CMK (cell line): ENCODE results near the gene ADORA2A.

Source experiments
- DNase-seq: peaks from one replicate; pipeline ENCODE4 v3.0.0-alpha.2; 2010; ENCODE audit warnings: low read depth

The ADORA2A gene

DNA sequence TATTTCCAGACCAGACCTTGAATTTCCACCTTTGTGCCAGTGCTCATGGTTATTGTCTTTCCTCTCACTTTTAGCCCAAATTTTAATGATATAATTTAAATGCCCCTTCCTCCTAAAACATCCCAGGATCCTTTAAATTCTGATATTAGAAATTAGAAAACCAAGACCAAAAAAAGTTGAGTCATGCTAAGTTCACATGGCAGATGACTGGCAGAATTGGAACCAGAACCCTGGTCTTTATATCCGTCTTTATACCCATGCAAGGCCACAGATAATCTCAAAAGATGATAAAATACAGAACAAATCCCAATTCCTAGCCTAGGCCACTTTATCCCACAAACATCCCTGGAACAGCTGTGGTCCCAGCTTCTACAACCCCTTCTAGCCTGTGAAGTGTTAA, 26.5 kb downstream of the ADORA2A start:
- DNase-seq, result no peak

DNA sequence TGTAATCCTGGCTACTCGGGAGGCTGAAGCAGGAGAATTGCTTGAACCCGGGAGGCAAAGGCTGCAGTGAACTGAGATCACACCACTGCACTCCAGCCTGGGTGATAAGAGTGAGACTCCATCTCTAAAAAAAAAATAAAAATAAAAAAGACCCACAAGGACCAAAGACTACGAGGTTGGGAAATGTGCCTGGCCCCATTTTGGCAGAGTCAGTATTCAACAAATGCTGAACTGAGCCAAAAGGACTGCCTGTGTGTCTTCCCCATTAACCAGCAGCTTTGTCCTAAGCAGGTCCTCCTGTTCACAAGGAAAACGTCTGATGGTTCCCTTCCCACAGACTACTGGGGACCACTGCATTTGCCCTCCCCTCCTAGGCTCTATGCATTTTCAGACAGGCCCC, 27.6 kb downstream of the ADORA2A start:
- DNase-seq, result no peak

DNA sequence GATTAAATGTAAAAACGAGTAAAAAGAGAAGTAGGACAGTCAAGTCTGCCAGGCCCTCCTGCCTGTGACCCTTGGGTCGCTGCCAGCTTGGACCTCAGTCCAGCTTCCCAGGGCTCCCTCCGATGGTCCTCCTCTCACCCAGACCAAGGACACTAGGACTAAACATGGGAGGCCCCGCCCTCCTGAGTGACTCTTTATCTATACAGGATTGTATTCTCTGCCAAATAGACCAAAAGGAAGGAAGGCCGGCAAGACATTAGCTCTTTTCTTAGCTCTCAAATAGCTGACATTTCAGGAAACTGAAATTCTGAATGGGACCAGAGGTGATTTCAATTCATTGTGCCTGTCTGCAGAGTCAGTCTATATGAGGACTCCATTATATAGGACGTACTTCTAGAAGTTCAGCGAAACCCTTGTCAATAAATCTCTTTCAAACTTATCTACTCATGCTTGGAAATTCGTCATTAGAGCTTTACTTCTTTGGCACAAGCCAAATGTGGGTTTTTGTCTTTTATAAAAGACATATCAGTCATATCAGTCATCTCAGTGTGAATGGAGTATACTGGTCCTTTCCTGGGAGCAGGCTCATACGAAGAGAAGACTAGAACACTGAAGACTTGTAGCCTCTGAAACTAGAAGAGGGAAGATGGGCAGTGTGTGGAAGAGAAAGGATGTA, 28.5 kb downstream of the ADORA2A start:
- no peak for DNase-seq

DNA sequence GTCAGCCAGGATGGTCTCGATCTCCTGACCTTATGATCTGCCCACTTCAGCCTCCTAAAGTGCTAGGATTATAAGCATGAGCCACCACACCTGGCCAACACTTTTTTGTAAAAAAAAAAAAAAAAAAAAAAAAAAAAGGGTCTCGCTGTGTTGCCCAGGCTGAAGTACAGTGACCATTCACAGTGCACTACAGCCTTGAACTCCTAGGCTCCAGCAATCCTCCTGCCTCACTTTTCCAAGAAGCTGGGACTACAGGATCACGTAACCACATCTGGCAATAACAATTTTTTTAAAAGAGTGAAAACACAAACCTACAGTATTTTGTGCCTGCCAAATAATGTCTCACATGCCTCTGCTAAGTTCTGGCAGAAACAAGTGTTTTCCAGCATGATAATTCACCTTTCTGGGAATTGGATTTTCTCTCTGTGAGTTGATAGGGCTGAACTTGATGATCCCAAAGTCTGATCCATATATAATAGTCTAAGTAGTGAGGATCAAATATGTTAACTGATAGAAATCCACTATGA, 30.6 kb downstream of the ADORA2A start:
- no peak for DNase-seq

DNA sequence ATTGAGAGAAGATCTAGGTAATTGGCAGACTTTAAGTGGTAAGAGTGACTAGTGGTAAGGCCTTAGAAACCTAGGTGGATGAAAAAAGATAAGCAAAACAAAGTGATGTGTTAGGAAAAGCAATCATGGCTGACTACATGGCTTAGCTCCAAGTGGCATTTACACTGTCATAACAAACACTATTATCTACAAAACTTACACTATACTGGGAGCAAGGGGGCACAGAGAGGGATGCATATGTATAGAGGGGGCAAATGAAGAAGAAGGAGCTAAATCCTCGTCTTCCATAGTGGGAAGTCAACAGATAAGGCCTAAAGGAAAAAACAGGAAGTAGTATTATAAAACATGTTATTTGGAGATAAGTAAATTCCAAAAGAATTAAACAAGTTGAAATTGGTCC, 32.5 kb downstream of the ADORA2A start:
- no peak for DNase-seq

DNA sequence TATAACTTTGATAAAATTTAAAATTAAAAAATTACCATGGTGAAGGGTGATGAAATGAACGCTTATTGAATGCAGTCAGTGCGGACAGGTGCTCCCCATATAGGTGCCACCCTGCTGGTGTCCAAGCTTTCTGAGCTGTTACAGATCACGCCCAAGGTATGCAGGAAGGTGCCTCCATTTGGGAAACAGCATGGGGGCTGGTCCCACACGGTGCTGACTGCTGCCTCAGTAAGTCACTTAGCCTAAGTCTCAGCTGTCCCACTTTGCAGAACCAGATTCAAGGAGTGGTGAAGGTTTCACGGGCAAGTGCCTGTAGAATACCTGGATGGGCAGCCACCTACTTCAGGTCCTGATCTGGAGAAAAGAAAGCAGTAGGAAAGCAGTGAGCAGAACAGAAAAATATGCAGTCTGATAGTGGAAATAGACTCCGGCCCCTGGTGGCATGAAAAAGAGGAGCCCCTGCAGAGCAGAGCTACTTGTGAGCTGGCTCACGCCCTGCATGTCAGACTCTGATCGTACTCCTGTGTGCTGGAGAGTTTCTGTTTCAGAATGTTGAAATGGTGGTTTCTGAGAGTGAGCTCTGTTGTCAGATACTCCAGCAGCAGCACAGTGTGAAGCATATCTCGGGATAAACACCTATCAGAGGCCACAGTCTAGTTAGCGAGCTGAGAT, 33.2 kb downstream of the ADORA2A start:
- no peak for DNase-seq

DNA sequence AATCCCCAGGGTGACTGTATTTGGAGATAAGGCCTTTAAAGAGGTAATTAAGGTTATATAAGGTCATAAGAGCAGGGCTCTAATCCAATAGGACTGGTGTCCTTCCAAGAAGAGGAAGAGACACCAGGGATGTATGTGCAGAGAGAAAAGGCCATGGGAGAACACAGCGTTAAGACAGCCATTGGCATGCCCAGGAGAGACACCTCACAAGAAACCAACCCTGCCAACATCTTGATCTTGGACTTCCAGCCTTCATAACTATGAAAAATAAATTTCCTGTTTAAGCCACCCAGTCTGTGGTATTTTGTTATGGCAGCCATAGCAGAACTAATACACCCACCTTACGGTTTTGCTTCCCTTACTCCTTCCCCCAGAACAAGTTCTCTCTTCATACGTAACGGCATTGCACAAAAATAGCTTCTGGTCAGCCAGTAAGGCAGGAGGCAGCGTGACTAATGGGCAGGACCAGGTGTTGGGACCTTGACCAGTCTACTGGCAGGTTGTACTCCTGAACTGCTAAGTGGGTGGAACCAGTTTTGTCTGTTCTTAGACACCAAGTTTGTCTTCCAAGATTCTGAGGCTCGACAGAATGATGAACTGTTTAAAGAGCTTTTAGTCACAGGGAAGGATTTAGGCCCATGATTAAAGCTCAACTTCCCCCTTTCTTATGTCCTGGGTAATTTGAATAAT, 35.8 kb downstream of the ADORA2A start:
- DNase-seq, result no peak

DNA sequence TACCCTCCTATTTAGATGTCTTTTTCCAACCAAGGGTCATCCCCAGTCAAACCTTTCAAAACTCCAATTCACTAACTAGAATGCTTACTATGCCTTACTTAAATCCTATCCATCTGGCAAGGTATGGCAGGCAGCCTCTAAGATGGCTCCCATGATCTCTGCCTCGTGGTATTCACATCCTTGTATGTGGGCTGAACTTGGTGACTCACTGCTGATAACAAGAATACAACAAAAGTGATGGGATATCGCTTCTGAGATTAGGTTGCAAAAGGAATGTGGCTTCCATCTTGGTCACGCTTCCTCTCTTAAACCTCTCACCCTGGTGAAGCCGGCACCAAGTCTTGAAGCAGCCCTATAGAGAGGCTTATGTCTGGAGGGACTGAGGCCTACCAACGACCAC, 38.2 kb downstream of the ADORA2A start:
- no peak for DNase-seq

DNA sequence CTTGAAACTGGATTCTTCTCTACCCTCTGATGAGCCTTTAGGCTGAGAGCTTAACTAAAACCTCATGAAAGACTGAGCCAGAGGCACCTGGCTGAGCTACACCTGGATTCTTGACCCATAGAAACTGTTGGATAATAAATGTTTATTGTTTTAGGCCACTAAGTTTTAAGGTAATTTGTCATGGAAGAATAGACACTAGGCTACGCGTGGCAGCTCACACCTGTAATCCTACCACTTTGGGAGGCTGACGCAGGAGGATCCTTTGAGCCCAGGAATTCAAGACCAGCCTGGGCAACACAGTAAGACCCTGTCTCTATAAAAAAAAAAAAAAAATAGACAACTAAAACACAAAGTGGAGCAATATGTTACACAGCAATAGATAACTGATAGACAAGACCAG, 38.6 kb downstream of the ADORA2A start:
- DNase-seq, result no peak

DNA sequence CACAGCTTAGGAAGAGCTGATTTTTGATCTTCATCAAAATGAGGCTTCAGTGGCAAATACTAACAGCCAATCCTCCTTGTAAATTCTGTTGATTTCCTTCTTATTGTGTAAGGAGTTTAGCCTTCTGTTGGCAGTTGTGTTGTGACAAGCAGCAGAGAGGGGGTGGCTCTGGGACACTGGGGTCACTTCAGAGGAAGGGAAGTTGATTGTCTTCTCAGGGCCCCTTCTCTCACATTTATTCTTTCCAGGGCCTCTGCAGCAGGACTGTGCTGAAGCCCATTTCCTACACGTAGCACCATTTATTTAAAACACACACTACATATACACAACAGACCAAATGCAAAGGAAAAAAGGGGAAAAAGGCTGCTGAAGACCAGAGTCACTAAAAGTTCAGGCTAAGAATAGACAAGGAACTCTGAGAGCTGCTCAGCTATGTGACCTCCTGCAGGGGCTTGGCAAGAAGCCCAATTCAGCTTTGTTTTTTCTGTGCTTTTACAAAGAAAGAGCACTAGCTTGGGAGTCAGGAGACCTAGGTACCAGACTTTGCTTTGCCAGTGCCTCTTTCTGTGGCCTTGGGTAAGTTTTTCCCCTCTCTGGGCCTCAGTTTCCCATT, 39.4 kb downstream of the ADORA2A start:
- no peak for DNase-seq

DNA sequence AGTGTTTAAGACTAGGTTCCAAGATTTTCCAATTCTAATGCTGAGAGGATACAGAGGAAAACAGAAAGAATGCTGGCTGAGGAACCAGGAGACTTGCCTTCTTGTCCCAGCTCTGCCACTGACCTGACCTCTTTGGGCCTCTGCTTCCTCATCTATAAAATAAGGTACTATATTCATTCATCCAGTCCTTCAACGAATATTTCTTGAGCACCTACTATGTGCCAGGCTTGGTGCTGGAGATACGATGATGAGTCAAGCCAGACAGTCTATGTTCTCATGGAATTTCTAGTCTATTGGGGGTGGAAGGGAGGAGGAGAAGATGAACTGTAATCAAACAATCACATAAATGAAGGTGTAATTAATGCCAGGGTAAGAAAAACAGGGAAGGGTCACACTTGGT, 39.9 kb downstream of the ADORA2A start:
- no peak for DNase-seq

DNA sequence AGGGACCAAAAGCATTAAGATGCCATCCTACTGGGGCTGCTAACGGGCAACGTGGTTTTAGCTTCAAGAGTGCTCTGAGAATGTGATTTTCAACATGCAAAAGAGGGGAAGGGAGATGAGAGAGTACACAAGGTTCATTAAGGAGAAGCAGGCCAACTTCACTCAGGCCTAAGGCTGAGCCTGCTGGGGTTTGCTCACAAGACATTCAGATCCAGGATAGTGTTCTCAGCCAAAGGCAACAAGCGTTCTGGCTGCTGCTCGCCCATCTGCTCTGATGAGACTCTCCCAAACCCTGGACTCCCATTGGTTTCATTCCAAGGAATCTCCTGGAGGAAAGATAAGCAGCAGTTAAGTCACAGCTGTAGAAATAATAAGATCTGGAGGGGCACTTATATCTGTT, 44.2 kb downstream of the ADORA2A start:
- no peak for DNase-seq

DNA sequence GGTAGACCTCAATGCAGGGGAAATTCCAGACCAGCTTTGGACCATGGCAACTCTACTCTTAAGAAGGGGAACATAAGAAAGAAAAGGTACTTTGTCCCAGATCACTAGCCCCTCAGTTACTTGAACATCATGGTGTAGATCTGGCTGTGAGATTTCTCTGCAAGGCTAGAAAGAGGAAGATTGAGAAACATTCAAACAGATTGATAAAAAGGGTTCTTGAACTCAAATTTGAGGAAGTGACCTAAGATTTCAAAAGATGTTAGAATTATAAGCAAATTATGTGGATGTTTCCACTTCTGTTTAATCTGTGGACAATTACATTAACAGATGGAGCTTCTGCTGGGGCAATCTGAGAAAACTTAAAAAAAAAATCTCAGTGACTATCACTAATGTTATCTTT, 45.9 kb downstream of the ADORA2A start:
- DNase-seq, result no peak

DNA sequence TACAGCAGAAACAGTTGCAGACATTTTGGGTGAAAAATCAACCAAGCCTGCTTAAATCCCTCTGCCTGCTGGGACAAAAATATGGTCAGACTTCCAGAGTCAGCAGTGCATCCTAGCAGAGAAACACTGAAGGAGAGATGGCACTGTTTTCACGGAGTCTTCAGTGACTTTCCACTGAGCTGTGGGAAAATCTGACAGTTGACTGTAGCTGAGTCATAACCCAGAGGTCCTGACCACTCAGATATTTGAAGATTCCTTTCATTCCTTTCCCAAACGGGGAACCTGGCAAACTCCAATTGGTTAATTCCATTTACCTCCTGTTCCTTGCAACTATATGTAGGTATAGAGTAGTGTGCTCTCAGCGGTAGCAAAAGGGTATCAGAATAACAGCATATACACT, 46.8 kb downstream of the ADORA2A start:
- no peak for DNase-seq

DNA sequence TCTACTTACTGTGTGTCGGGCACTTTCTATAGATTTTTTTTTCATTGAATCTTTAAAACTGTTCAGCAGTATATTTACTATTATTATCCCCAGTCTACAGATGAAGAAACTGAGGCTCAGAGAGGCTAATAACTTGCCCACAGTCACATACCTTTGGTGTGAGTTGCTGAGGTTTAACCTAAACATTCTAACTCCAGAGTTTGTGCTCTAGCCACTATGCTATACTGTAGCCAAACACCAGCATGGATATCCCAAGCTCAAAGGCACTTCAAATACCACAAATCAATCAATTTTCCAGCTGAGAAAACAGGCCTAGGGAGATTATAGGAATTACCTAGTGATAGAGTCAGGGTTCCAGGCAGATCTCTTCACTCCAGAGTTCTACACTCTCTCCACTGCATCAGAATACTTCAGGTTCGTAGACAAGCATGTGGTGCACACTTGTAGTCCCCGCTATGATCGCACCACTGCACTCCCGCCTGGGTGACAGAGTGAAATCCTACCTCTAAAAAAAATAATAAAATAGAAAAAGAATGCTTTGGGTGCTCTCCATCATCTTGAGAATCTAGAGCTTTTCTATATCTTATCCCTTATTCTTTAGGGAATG, 47.4 kb downstream of the ADORA2A start:
- no peak for DNase-seq

DNA sequence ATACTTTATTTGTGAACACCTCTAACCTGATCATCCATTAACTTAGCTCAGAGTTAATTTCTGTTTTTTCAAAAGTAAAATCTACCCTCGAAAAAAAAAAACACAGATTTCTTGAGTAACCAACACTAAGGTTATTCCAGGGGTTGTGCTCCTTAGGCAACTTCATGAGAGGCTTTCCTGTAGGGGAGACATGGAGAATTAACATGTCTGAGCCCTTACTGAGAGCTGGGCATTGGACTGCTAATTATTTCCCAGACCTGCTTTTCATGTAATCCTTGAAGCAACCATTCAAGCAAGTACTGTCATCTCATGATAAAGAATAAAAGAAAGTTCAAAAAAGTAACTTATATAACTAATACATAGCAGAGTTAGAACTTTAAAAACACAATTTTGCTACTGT, 54.2 kb downstream of the ADORA2A start:
- DNase-seq, result no peak

DNA sequence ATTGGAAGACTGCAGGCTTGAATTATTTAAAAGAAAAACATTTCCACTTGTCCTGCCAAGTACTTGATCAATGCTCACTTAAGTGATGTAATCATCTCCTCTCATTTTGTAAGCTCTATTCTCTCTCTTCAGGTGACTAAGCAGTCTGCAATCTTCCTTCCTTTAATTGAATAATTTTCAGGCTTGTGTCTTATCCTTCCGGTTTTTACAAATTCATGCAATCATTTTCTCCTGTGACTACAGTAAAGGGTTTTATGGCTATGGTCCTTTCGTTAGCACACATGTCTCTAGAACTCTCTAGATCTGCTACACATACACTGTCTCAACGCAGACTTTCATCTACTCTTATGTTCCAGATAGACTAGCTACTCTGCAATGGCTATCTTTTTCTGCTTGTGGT, 55.2 kb downstream of the ADORA2A start:
- DNase-seq, result no peak

DNA sequence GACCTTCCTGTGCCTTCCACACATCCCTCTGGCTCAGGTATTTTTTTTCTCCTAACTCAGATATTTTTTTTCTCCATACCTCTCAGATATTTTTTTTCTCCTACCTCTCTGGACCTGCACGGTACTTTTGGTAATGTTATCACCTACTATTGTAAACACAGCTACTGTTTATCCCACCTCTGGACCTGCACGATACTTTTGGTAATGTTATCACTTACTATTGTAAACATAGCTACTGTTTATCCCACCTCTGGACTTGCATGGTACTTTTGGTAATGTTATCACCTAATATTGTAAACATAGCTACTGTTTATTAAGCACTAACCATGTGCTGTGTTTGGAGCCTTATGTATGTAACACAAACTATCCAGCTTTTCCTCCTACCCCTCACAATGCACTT, 55.6 kb downstream of the ADORA2A start:
- DNase-seq, result no peak

DNA sequence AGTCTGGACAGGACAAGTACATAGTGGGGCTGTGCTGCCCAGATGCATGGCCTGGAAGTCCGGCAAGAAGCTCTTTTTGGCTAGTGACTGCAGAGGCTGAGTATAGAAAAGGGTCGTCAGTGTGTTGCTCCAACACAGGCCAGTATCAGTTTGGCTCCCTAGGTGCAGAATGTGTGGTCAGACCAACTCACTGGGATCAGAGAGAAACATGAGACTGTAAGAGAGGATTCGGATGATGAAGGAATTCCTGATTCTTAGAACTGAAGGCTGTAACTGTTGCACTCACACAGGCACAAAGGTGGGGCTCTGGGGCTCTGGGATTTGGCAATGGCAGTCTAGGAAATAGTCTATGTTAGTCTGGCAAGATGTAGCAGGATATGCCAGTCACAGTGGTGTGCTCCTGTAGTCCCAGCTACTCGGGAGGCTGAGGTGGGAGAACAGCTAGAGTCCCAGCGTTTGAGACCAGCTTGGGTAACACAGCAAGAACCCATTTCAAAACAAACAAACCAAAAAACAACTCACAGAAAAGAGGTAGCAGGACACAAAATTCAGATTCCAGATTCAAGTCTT, 56.7 kb downstream of the ADORA2A start:
- no peak for DNase-seq

DNA sequence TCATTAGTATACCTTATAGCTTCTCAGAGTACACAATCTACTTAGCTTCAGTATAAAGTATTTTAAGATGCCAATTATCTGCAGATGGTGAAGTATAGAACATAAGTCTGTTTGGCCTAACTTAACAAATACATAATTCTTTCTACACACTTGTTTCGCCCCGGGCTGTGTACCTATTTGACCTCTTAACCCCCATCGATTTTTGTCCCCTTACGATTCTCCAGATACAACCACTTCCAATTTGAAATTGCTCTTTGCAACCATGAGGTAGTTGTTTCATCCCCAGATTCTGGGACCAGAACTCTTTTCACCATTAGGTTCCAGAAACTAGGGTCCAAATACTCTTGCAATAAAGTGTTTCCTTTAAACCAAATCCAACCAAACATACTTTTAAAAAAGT, 57.8 kb downstream of the ADORA2A start:
- DNase-seq, result no peak

DNA sequence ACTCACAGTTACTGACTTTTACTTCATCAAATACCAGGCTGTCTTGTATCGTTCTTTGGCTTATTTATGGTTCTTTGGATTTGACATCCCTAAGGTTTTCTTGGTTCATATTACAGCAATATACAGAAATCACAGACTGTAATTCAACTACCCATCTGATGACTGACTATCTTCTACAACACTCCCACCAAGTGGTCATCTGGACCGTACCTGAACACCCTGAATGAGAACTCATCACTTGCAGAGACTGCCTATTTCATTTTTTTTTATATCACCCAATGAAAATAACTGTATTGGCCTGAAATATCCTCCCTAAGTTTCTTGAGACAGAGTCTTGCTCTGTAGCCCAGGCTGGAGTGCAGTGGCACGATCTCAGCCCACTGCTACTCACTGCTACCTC, 58.2 kb downstream of the ADORA2A start:
- no peak for DNase-seq

DNA sequence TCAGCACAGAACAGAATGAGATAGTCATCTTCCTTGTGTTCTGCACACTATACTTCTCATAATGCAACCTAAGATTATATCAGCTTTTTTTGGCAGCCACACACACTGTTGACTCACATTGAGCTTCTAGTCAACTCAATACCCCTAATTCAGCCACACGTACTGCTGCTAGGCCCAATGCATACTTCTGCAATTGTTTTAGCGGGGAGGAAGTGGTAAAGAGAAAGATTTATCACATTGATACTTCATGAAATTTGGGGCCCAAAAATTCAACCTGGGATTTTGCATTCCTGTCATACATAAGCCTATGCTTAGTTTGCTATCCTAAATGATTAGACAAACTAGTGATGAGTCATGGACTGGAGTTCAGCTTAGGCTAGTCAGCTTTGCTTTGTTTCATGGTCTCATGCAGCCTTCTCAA, 59.1 kb downstream of the ADORA2A start:
- DNase-seq, result no peak
